Measurements from ENCODE around the gene ADIRF.
A peak's percentile ranks its signal among the peaks of the same experiment; 100 is the strongest.

Gene ADIRF

GRCh38 chr10:86937502-86938154, 30.7 kb upstream of the ADIRF start:
- no peak overlapping the region for H3K27ac ChIP-seq
- TF ChIP-seq CTCF (conservative IDR thresholded peaks at IDR 0.05) (no peak), ZFX (IDR thresholded peaks at IDR 0.05) (no peak)

- H3K27ac ChIP-seq = no peak overlapping the region
- TF ChIP-seq ZFX (IDR thresholded peaks at IDR 0.05) (no peak), CTCF (conservative IDR thresholded peaks at IDR 0.05) (no peak)
Measured at GRCh38 chr10:86938260-86938659, 30.0 kb upstream of the ADIRF start.

- H3K27ac ChIP-seq = peak overlapping the region; percentile 7; the same call in 1 of the 2 replicates
Measured at GRCh38 chr10:86940076-86940475, 28.2 kb upstream of the ADIRF start.

DNA sequence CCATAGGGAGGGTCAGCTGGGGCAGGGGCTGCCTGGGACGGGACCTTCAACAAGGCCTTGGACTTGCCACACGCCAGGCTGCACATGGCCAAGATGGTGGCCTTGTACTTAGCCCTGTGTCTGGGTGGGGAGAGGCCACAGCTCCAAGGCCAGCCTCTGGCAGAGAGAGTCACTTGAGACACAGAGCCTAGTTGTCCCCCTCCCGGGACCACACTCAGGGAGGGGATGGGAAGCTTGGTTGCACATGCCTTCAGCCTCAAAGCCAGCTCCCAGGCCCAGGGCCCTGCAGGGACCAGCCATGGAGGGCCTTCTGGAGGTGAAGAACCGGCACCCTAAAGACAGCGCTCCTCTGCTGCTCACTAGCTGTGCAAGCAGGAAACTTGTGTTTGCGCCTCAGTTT, 27.6 kb upstream of the ADIRF start:
- no peak for TF ChIP-seq ZFX (IDR thresholded peaks at IDR 0.05)
- no peak for TF ChIP-seq CTCF (conservative IDR thresholded peaks at IDR 0.05)
- no peak overlapping the region for H3K27ac ChIP-seq

GRCh38 chr10:86941426-86941825, 26.9 kb upstream of the ADIRF start:
- H3K27ac ChIP-seq = no peak overlapping the region
- TF ChIP-seq CTCF (conservative IDR thresholded peaks at IDR 0.05) (no peak), ZFX (IDR thresholded peaks at IDR 0.05) (no peak)

DNA sequence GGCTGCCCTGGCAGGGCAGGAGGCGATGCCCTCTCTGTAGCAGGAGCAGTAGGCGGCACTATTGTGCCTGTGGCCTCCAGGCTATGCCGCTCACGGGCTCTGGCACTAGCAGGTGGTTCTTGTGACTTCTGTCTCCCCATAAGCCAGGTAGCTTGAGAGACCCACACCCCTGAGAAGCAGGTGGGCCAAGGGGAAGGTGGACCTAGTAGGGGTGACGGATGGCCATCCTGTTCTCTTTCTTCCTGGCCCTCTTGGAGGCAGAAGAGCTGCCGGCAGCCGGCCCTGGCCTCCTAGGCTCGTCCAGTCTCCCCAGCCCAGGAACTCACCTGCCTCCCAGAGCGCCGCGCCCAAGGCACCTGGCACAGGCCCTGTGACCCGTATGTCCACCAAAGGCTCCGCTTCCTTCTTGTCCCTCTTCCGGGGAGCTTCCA, 26.3 kb upstream of the ADIRF start:
- TF ChIP-seq CTCF (conservative IDR thresholded peaks at IDR 0.05) (no peak), ZFX (IDR thresholded peaks at IDR 0.05) (no peak)
- H3K27ac ChIP-seq = no peak overlapping the region

GRCh38 chr10:86942441-86943315, 25.6 kb upstream of the ADIRF start:
- no peak overlapping the region for H3K27ac ChIP-seq
- TF ChIP-seq ZFX (IDR thresholded peaks at IDR 0.05) = no peak
- TF ChIP-seq CTCF (conservative IDR thresholded peaks at IDR 0.05) = no peak
